Astrocyte of the spinal cord (primary cell): ENCODE measurements around the gene SCFD2.

Experiments used
- DNase-seq: peaks from one replicate; pipeline ENCODE4 v3.0.0; 2011; ENCODE audit warnings: low read depth, low spot score
- H3K4me3 ChIP-seq: 2 replicates; pipeline ENCODE4 v1.5.1; 2011; ENCODE audit warnings: low read depth, mild to moderate bottlenecking, low read length, moderate library complexity
- CTCF ChIP-seq: IDR thresholded peaks from 2 replicates; pipeline ENCODE4 v1.5.1; 2012; ENCODE audit warnings: low read depth, mild to moderate bottlenecking, low read length, inconsistent platforms
- in situ Hi-C: cut with HindIII; loops from 2 replicates; pipeline ENCODE4 v1.10.0; 2017; ENCODE audit warnings: low sequenced_read_pairs

SCFD2 gene

GRCh38 chr4:53016099-53016820 is 349.6 kb downstream of the SCFD2 start:
- in situ Hi-C loops, result no loop called here
- H3K4me3 ChIP-seq, result no peak overlapping the region
- DNase-seq, result no peak
- no peak for TF ChIP-seq CTCF

- peak; percentile 70 for TF ChIP-seq CTCF
- DNase-seq, result peak; percentile 77
- H3K4me3 ChIP-seq, result no peak overlapping the region
- in situ Hi-C loops, result no loop called here
Observed at GRCh38 chr4:53015681-53016080, 350.2 kb downstream of the SCFD2 start.

DNA sequence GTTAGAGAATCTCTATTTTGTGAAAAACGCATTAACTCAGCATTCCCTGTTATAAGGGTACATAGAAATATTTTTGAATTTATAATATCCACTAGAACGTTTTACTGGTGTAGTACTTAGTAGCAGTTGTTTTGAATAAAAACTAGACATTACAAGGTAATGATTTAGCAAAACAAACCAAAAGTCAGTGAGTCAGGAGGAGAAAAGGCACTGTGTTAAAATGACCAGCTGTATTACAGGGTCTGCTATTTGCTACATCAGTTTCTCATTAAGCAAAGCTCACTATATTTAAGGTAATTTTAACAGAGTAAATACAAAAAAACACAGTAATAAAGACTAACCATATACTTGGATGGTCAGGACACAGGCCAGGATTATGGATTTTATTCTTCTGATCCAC is 351.0 kb downstream of the SCFD2 start:
- no peak for TF ChIP-seq CTCF
- no peak overlapping the region for H3K4me3 ChIP-seq
- no peak for DNase-seq
- in situ Hi-C loops, result no loop called here

- no peak overlapping the region for H3K4me3 ChIP-seq
- no peak for DNase-seq
- in situ Hi-C loops, result no loop called here
- no peak for TF ChIP-seq CTCF
Observed at GRCh38 chr4:53013873-53014775, 351.7 kb downstream of the SCFD2 start.

DNA sequence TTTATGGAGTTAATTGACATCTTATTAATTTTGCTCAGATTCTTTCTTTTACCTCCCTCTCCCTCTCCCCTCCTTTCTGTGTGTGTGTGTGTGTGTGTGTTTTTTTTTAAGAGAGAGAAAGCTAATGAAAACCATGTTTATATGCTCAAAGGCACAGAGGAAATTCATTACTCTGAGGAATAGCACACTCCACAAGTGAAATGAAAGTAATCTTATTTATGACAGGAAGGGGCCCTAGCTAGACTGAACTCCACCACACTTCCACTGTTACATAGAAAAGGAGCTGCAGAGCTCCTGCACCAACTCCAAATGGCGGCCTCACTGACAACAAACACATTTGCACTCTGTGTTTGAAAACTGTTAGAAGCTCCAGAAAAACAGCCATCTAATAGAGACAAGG is 353.1 kb downstream of the SCFD2 start:
- no peak for TF ChIP-seq CTCF
- in situ Hi-C loops, result no loop called here
- DNase-seq, result peak; percentile 33
- no peak overlapping the region for H3K4me3 ChIP-seq

DNA sequence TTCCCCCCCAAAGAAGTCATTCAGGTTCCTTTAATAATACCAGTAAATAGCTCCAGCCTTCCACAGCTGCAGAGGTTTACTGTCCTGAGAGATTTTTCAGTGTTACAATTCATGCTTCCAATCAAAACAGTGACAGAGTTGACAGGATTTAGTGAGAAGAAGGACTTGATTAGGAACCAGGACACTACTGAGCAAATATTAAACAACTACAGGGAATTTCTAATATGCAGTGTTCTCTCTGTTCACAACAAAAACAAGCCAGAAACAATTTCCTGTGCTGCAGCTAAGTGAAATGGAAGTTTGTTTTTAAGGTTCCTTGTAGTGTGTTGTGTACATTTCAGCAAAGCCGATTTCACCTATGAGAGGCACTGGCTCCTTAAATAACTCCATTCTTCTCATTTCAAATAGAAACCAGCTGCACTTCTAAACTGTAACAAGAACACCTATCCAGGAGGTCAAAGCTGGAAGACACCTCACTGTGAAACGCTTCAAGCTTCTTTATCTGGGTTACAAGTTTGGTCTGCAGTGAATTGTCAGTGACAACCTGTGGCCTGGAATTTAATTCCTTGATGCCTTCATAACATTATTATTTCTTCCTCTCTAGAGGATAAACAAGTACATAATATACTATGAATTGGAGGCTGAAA is 354.5 kb downstream of the SCFD2 start:
- H3K4me3 ChIP-seq, result no peak overlapping the region
- in situ Hi-C loops, result no loop called here
- no peak for TF ChIP-seq CTCF
- DNase-seq, result no peak
